Effector memory CD8-positive, alpha-beta T cell (primary cell): Measurements from ENCODE around the gene TIGD1.
"Not testable (repeated sequence)": the region's sequence is repeated elsewhere in the genome, so short reads cannot be mapped to it uniquely, and the experiment has no call there.

ENCODE experiments used
- ATAC-seq: fragments of 150-1000 bp; cut with Tn5 transposase; replicated peaks from 2 replicates; pipeline ENCODE4 v1.10.0; 2021; ENCODE audit warnings: mild to moderate bottlenecking, moderate library complexity
- DNase-seq, 3 experiments: peaks; one replicate each; pipeline ENCODE4 v3.0.0; 2021
- H3K27ac Mint-ChIP-seq, 2 donors: one replicate each; pipeline ENCODE4 v1.8.0; 2022; ENCODE audit warnings: mild to moderate bottlenecking in 2 of 2, mixed read lengths in 2 of 2, moderate library complexity in 2 of 2
- H3K27me3 Mint-ChIP-seq, 2 donors: one replicate each; pipeline ENCODE4 v1.8.0; 2022; ENCODE audit warnings: mixed read lengths in 2 of 2
- H3K36me3 Mint-ChIP-seq: one replicate; pipeline ENCODE4 v1.8.0; 2022; ENCODE audit warnings: mild to moderate bottlenecking, moderate library complexity, mixed read lengths; ENCODE audit not compliant: insufficient read depth
- H3K4me1 Mint-ChIP-seq, 2 donors: one replicate each; pipeline ENCODE4 v1.8.0; 2022; ENCODE audit warnings: low read depth in 2 of 2, mixed read lengths in 2 of 2
- H3K4me3 Mint-ChIP-seq, 2 donors: one replicate each; pipeline ENCODE4 v1.8.0; 2022; ENCODE audit warnings: mild to moderate bottlenecking in 2 of 2, mixed read lengths in 2 of 2, moderate library complexity in 2 of 2
- H3K9me3 Mint-ChIP-seq, 2 donors: one replicate each; pipeline ENCODE4 v1.8.0; 2022; ENCODE audit warnings: mixed read lengths in 2 of 2

The TIGD1 gene

GRCh38 chr2:232578626-232579025 lies 28.3 kb upstream of the TIGD1 start:
- ATAC-seq, result no peak
- Mint-ChIP-seq H3K9me3 (no peaks in the 10 kb centered on the region), H3K36me3 (peaks cover 34% of the 10 kb centered on the region), H3K4me1 (peaks cover 4% of the 10 kb centered on the region in 2 donors), H3K27ac (peak overlapping the region in 1 of 2 donors; percentile 25), H3K4me3 (no peak overlapping the region), H3K27me3 (no peaks in the 10 kb centered on the region)
- no peak for DNase-seq

GRCh38 chr2:232577841-232578240 lies 27.5 kb upstream of the TIGD1 start:
- Mint-ChIP-seq H3K36me3 (peaks cover 36% of the 10 kb centered on the region), H3K9me3 (no peaks in the 10 kb centered on the region), H3K4me3 (no peak overlapping the region), H3K4me1 (peaks cover 4% of the 10 kb centered on the region in 2 donors), H3K27ac (peak overlapping the region in 1 of 2 donors; percentile 25), H3K27me3 (no peaks in the 10 kb centered on the region)
- ATAC-seq, result no peak
- DNase-seq, result no peak

GRCh38 chr2:232576995-232577394 lies 26.6 kb upstream of the TIGD1 start:
- H3K9me3 Mint-ChIP-seq, result no peaks in the 10 kb centered on the region
- no peak for ATAC-seq
- no peak overlapping the region for H3K27ac Mint-ChIP-seq
- DNase-seq, result no peak
- H3K36me3 Mint-ChIP-seq, result peaks cover 39% of the 10 kb centered on the region
- no peak overlapping the region for H3K4me3 Mint-ChIP-seq
- H3K27me3 Mint-ChIP-seq, result no peaks in the 10 kb centered on the region
- peaks cover 4% of the 10 kb centered on the region in 2 donors for H3K4me1 Mint-ChIP-seq

- no peak for DNase-seq
- Mint-ChIP-seq H3K27me3 (no peaks in the 10 kb centered on the region), H3K4me1 (peaks cover 0 to 2% of the 10 kb centered on the region in 2 donors), H3K9me3 (no peaks in the 10 kb centered on the region), H3K27ac (peak overlapping the region in 1 of 2 donors; percentile 19), H3K36me3 (peaks cover 38% of the 10 kb centered on the region), H3K4me3 (no peak overlapping the region)
- ATAC-seq, result no peak
Measured at GRCh38 chr2:232575404-232575746, 25.0 kb upstream of the TIGD1 start.

- Mint-ChIP-seq H3K9me3 (no peaks in the 10 kb centered on the region), H3K4me3 (no peak overlapping the region), H3K36me3 (peaks cover 43% of the 10 kb centered on the region), H3K27me3 (no peaks in the 10 kb centered on the region), H3K4me1 (peaks cover 0 to 2% of the 10 kb centered on the region in 2 donors), H3K27ac (peak overlapping the region in 1 of 2 donors; percentile 19)
- DNase-seq, result no peak
- ATAC-seq, result no peak
Measured at GRCh38 chr2:232574674-232575403, 24.5 kb upstream of the TIGD1 start.

DNA sequence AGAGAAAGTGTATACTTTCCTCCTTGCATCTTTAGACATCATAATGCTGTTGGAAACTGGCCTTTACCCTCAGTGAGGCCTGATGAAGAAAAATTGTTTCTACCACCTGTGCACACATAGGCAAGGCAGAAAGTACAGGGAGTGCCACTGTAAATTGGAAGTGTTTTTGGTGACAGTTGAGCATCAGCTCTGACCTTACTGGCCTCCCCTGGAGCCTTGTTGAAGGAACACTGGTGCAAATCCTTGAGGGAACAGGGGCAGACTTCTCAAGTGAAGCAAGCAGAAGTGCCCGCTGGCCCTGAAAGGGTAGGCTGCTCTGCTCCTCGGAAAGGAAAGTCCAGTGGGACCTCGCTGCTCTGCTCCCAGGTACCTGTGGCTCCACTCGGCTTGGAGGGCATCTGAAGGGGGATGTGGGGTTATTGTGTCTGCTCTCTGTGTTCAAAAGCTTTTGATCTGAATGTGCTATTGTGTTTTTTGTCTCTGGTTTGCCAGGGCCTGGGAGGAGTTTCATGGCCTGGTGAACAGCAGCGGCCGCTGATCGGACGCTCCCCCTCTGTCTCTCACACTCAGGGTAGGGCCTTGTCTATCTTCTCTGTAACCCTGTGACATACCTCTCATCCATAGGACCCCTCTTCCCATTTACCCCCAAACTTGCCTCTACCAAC lies 23.5 kb upstream of the TIGD1 start:
- no peak for DNase-seq
- H3K4me1 Mint-ChIP-seq, result peaks cover under 1 to 3% of the 10 kb centered on the region in 2 donors
- peaks cover 52% of the 10 kb centered on the region for H3K36me3 Mint-ChIP-seq
- no peak overlapping the region for H3K4me3 Mint-ChIP-seq
- ATAC-seq, result no peak
- H3K27ac Mint-ChIP-seq, result peak overlapping the region in 1 of 2 donors; percentile 22
- H3K27me3 Mint-ChIP-seq, result no peaks in the 10 kb centered on the region
- H3K9me3 Mint-ChIP-seq, result no peaks in the 10 kb centered on the region

GRCh38 chr2:232573042-232573441 lies 22.7 kb upstream of the TIGD1 start:
- H3K9me3 Mint-ChIP-seq, result no peaks in the 10 kb centered on the region
- ATAC-seq (no peak), DNase-seq (no peak)
- peak overlapping the region in 1 of 2 donors; percentile 22 for H3K27ac Mint-ChIP-seq
- H3K4me1 Mint-ChIP-seq, result peaks cover 5 to 8% of the 10 kb centered on the region in 2 donors
- peaks cover 61% of the 10 kb centered on the region for H3K36me3 Mint-ChIP-seq
- H3K4me3 Mint-ChIP-seq, result no peak overlapping the region
- no peaks in the 10 kb centered on the region for H3K27me3 Mint-ChIP-seq

DNA sequence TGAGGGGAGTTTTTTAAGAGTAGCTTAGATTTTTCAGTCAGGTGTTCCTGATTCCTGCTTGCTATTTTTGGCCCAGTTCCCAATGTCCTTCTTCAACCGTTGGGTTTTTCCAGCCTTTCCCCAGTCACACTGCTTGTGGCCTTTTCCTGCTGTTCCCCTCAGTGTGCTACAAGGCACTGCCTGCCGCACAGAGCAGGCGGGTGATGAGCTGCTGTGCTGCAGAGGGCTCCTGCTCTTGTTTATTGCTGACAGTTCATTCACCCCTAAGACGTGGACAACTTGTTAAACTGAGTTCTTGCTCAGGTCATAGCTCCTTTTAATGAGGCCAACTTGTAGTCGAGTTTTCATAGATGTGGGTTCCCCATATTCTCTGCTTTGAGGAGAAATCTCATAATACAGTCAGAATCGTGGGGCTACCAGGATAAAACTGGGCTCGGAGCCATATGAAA lies 20.7 kb upstream of the TIGD1 start:
- Mint-ChIP-seq H3K27me3 (no peaks in the 10 kb centered on the region), H3K9me3 (no peaks in the 10 kb centered on the region), H3K4me3 (no peak overlapping the region), H3K27ac (no peak overlapping the region), H3K4me1 (peaks cover 5 to 12% of the 10 kb centered on the region in 2 donors), H3K36me3 (peaks cover 80% of the 10 kb centered on the region)
- ATAC-seq (no peak), DNase-seq (no peak)

GRCh38 chr2:232570481-232570880 lies 20.1 kb upstream of the TIGD1 start:
- H3K4me3 Mint-ChIP-seq, ATAC-seq, H3K27me3 Mint-ChIP-seq, H3K9me3 Mint-ChIP-seq, DNase-seq, H3K27ac Mint-ChIP-seq: not testable (repeated sequence)
- Mint-ChIP-seq H3K4me1 (peaks cover 5 to 12% of the 10 kb centered on the region in 2 donors), H3K36me3 (peaks cover 80% of the 10 kb centered on the region)

DNA sequence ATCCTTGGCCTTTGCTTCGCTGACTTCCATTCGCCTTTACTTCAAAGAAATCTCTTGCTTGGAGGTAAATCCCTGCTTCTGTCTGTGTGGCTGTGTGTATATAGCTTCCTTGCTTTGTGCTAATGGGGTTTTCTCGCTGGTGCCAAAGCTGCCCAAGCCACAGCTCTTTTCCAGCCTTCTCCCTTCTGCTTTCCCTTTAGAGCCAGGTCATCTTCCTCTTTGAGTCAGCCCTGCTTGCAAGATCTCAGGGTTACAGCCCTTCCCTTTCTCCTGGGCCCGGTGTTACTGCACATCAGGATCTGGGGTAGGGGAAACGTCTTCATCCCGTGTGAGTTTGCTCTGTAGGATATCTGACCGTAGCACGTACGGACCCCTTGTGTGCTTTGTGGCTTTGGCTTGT lies 19.2 kb upstream of the TIGD1 start:
- Mint-ChIP-seq H3K27me3 (no peaks in the 10 kb centered on the region), H3K4me1 (peaks cover 3 to 12% of the 10 kb centered on the region in 2 donors), H3K27ac (peak overlapping the region; percentile 46 to 58), H3K36me3 (peaks cover 83% of the 10 kb centered on the region), H3K9me3 (no peaks in the 10 kb centered on the region), H3K4me3 (no peak overlapping the region)
- DNase-seq (no peak), ATAC-seq (no peak)

DNA sequence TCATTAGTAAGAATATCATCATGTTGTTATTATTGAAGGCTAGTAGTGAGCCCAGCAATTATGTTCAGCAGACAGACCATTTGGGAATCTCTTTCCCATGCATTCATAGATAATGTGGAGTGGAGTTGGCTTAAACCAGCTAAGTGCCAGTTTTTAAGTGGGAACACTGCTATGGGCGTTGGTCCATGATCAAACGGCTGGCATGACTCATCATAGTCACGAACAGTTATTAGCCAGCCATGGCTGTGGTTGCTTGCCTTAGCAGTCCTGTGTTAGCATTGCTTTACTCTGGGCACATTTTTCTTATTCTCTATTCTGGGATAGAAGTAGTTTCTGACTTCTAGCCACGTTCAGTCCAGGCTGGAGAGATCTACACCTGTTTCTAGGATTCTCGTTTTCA lies 17.8 kb upstream of the TIGD1 start:
- ATAC-seq, result no peak
- peaks cover 3 to 14% of the 10 kb centered on the region in 2 donors for H3K4me1 Mint-ChIP-seq
- H3K27ac Mint-ChIP-seq, result no peak overlapping the region
- DNase-seq, result no peak
- no peak overlapping the region for H3K4me3 Mint-ChIP-seq
- H3K36me3 Mint-ChIP-seq, result peaks cover 87% of the 10 kb centered on the region
- H3K27me3 Mint-ChIP-seq, result no peaks in the 10 kb centered on the region
- no peaks in the 10 kb centered on the region for H3K9me3 Mint-ChIP-seq

GRCh38 chr2:232567721-232568120 lies 17.4 kb upstream of the TIGD1 start:
- peaks cover 88% of the 10 kb centered on the region for H3K36me3 Mint-ChIP-seq

DNA sequence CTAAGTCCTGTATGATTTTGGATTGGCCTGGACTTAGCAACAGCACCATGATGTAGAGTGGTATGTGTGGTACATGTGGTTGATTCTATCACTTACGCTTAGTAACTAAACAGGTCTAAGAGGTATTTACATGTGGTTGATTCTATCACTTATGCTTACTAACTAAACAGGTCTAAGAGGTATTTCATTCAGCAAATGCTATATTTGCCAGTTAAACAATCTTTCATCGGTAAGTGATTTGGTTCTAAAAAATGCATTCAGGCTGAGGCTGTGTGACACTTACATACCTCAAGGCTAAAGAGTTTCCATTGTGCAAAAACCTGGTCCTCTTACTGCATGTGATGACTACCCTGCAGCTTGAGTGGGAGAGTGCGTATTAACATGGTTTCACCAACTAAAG lies 13.2 kb upstream of the TIGD1 start:
- Mint-ChIP-seq H3K4me3 (no peak overlapping the region), H3K4me1 (peaks cover 0 to 23% of the 10 kb centered on the region in 2 donors), H3K9me3 (no peaks in the 10 kb centered on the region), H3K27me3 (no peaks in the 10 kb centered on the region), H3K27ac (no peak overlapping the region), H3K36me3 (peaks cover 81% of the 10 kb centered on the region)
- no peak for DNase-seq
- ATAC-seq, result no peak

More at GRCh38 chr2:232567721-232568120, 17.4 kb upstream of the TIGD1 start:
- H3K27ac Mint-ChIP-seq, result no peak overlapping the region
- no peaks in the 10 kb centered on the region for H3K9me3 Mint-ChIP-seq
- H3K4me3 Mint-ChIP-seq, result no peak overlapping the region
- peaks cover 3 to 17% of the 10 kb centered on the region in 2 donors for H3K4me1 Mint-ChIP-seq
- DNase-seq (no peak), ATAC-seq (no peak)
- H3K27me3 Mint-ChIP-seq, result no peaks in the 10 kb centered on the region
